HCT116 (cell line): ENCODE results near the gene DTX1.

Source experiments
- CTCF ChIP-seq, 3 experiments: fragments of 200-600 bp in 1 of 3; sonication (generic) in 1 of 3; IDR thresholded peaks in 2 of 3; conservative IDR thresholded peaks in 1 of 3; 2 replicates each; pipeline ENCODE4 v1.5.1; 2012 to 2017; ENCODE audit warnings: low read depth in 2 of 3, low read length in 2 of 3, antibody characterized with exemption in 1 of 3, borderline replicate concordance in 1 of 3, control low read depth in 1 of 3, mild to moderate bottlenecking in 1 of 3, mixed read lengths in 1 of 3, mixed run types in 1 of 3, moderate library complexity in 1 of 3; ENCODE audit not compliant: insufficient read depth in 1 of 3
- EZH2 ChIP-seq: fragments of 200-600 bp; sonication (generic); IDR thresholded peaks from 2 replicates; pipeline ENCODE4 v1.6.1; 2017; ENCODE audit warnings: antibody characterized with exemption, mixed run types
- FOSL1 ChIP-seq: IDR thresholded peaks from 2 replicates; pipeline ENCODE4 v1.6.1; 2012; ENCODE audit warnings: low read depth
- SIN3A ChIP-seq: IDR thresholded peaks from 2 replicates; pipeline ENCODE4 v1.6.1; 2012; ENCODE audit warnings: low read depth
- TCF7L2 ChIP-seq: IDR thresholded peaks from 2 replicates; pipeline ENCODE4 v1.7.0; 2011; ENCODE audit warnings: borderline replicate concordance, inconsistent platforms; ENCODE audit not compliant: insufficient read depth, insufficient read length; ENCODE audit errors: extremely low read depth
- ZBTB33 ChIP-seq: IDR thresholded peaks from 2 replicates; pipeline ENCODE4 v1.6.1; 2011; ENCODE audit warnings: mild to moderate bottlenecking, low read length, moderate library complexity; ENCODE audit not compliant: insufficient replicate concordance; ENCODE audit errors: extremely low read depth

GRCh38 chr12:113087193-113087592 is 30.7 kb downstream of the DTX1 start:
- no peak for TF ChIP-seq TCF7L2
- no peak for TF ChIP-seq CTCF (IDR thresholded peaks at IDR 0.05 in 2 of 3, conservative IDR thresholded peaks at IDR 0.05 in 1 of 3; ENCODE audit: borderline replicate concordance in 1 of 3, insufficient read depth in 1 of 3, low read depth in 2 of 3, low read length in 2 of 3)
- no peak for TF ChIP-seq FOSL1
- TF ChIP-seq ZBTB33: no peak
- no peak for TF ChIP-seq SIN3A
- TF ChIP-seq EZH2: no peak
